Mononuclear cell (primary cell): ENCODE measurements around the gene LINGO1. TPM values are rescaled to one million over a fixed set of nuclear protein-coding genes. Genes with fewer than 3 reads are reported as not detected.

Experiments used
- H3K27me3 ChIP-seq: 2 replicates; pipeline ENCODE4 v1.6.0; 2011; ENCODE audit warnings: low read length, control low read depth; ENCODE audit not compliant: insufficient read depth
- H3K4me1 ChIP-seq: 2 replicates; pipeline ENCODE4 v1.5.1; 2011; ENCODE audit warnings: mild to moderate bottlenecking, low read length, control low read depth; ENCODE audit not compliant: insufficient read depth
- H3K4me3 ChIP-seq: 2 replicates; pipeline ENCODE4 v1.5.1; 2011; ENCODE audit warnings: mild to moderate bottlenecking, low read length, moderate library complexity
- H3K9me3 ChIP-seq: 2 replicates; pipeline ENCODE4 v1.5.1; 2011; ENCODE audit warnings: low read depth, mild to moderate bottlenecking, control low read depth, low read length
- total RNA-seq: library from RNA; depleted of rRNA; stranded (reverse); fragments of >200 nt; gene quantifications from one replicate; pipeline ENCODE4 v1.2.3, GENCODE V29; 2012

LINGO1 gene
- total RNA-seq, 1 donor = not detected

DNA sequence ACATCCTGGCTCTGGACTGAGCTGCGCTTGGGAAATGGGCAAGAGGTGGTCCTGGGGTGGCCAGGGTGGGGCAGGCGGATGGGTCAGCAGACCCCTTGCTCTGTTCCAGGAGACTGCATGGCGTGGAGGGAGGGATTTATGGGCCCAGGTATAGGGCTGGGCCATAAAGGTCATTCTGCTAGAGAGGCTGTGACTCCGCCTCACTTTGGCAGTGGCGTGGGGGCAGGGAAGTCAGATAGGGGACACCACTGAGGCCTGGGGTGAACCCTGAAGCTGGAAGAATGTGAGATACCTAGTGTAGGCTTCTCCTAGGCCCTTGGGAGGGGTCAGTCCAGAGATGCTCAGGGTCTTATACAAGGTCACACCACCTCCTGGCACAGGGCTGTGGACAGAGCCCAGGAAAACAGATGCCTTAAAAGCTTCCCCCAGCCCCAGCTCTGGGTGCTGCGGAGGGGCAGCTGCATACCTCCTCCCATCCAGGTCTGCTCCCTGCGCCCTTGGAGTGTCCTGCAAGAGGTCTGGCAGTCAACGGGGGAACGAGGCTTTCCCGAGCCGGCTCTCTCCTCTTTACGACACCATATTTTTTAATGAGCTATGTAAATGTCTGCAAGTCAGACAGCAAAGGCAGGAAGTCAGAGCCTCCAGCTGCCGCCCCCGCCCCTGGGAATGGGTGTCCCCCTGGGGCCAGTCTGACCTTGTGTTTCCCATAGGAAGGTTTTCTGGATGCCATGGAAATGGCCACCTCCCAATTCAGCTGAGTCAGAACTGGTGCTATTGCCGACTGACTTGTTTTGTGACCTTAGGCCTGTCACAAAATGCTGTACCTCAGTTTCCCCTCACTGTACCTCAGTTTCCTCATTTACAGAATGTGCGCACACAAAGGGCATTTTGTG, 26.3 kb downstream of the LINGO1 start:
- H3K9me3 ChIP-seq = no peaks in the 10 kb centered on the region
- no peak overlapping the region for H3K4me3 ChIP-seq
- H3K4me1 ChIP-seq = no peaks in the 10 kb centered on the region
- no peaks in the 10 kb centered on the region for H3K27me3 ChIP-seq

DNA sequence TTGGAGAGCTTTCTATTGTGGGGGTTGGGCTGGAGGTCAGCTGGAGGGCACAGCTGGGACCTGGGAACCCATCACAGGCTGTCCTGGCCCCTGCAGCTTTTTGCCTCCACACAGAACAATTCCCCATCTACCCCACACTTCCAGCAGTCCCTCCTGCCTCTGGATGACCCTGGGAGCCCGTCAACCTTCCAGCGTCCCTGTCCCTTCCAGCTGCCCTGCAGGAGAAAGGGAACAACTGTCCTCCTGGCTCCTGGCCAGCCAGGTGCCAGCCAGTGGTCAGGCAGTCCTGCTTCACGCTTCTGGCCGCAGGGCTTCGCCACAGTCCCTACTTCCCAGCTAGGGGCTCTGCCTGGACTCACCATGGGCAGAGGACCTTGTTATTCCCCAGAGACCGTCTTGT, 27.2 kb downstream of the LINGO1 start:
- Histone ChIP-seq H3K9me3 (no peaks in the 10 kb centered on the region), H3K4me1 (no peaks in the 10 kb centered on the region), H3K4me3 (no peak overlapping the region), H3K27me3 (no peaks in the 10 kb centered on the region)

- Histone ChIP-seq H3K9me3 (no peaks in the 10 kb centered on the region), H3K4me1 (no peaks in the 10 kb centered on the region), H3K27me3 (no peaks in the 10 kb centered on the region), H3K4me3 (no peak overlapping the region)
These were observed 27.7 kb downstream of the LINGO1 start for GRCh38 chr15:77604973-77605372.

- no peak overlapping the region for H3K4me3 ChIP-seq
- no peaks in the 10 kb centered on the region for H3K9me3 ChIP-seq
- H3K4me1 ChIP-seq = no peaks in the 10 kb centered on the region
- H3K27me3 ChIP-seq = no peaks in the 10 kb centered on the region
These were observed 28.9 kb downstream of the LINGO1 start for GRCh38 chr15:77603611-77604336.

DNA sequence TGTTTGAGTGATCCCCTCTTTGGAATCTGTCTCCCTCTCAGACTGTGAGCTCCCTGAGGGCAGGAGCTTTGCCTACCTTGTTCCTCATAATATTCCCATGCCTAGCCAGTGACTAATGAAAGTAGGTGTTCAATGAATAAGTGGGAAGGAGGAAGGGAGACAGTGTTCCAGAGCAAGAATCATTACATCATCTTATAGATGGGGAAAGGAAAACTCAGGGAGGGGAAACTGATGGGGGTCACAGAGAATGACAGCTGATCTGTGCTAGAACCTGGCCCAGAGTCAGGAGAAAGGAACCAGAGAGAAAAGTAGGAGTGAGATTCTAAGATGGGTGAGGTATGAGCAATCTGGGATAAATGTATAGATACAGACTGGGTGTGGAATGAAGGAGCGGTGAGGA, 29.9 kb downstream of the LINGO1 start:
- Histone ChIP-seq H3K4me3 (no peak overlapping the region), H3K9me3 (no peaks in the 10 kb centered on the region), H3K27me3 (no peaks in the 10 kb centered on the region), H3K4me1 (no peaks in the 10 kb centered on the region)

GRCh38 chr15:77599899-77600298, 32.8 kb downstream of the LINGO1 start:
- Histone ChIP-seq H3K9me3 (no peaks in the 10 kb centered on the region), H3K4me1 (no peaks in the 10 kb centered on the region), H3K4me3 (no peak overlapping the region), H3K27me3 (no peaks in the 10 kb centered on the region)

DNA sequence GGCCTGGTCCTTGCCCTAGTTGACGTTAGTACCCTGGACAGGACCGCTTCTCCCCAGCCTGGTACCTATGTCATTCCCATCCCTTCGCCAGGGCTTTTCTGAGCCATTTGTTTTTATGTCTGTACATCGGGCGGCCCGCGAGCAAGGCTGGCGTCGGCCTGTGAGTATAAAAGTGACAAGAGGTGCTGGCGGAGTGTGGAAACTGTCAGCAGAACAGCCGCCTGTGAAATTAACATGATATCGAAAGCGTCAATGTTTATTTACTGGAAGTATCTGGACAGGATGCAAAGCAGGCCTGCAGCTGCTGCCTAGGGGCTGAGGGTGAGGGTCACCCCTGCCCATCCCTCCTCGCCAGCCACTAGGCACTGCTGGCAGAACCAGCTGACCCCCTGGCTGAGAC, 33.4 kb downstream of the LINGO1 start:
- Histone ChIP-seq H3K4me1 (no peaks in the 10 kb centered on the region), H3K9me3 (no peaks in the 10 kb centered on the region), H3K27me3 (no peaks in the 10 kb centered on the region), H3K4me3 (no peak overlapping the region)

- Histone ChIP-seq H3K27me3 (no peaks in the 10 kb centered on the region), H3K9me3 (no peaks in the 10 kb centered on the region), H3K4me3 (no peak overlapping the region), H3K4me1 (no peaks in the 10 kb centered on the region)
These were observed 34.1 kb downstream of the LINGO1 start for GRCh38 chr15:77598644-77599043.

GRCh38 chr15:77597804-77598453, 34.8 kb downstream of the LINGO1 start:
- Histone ChIP-seq H3K27me3 (no peaks in the 10 kb centered on the region), H3K4me1 (no peaks in the 10 kb centered on the region), H3K9me3 (no peaks in the 10 kb centered on the region), H3K4me3 (no peak overlapping the region)

DNA sequence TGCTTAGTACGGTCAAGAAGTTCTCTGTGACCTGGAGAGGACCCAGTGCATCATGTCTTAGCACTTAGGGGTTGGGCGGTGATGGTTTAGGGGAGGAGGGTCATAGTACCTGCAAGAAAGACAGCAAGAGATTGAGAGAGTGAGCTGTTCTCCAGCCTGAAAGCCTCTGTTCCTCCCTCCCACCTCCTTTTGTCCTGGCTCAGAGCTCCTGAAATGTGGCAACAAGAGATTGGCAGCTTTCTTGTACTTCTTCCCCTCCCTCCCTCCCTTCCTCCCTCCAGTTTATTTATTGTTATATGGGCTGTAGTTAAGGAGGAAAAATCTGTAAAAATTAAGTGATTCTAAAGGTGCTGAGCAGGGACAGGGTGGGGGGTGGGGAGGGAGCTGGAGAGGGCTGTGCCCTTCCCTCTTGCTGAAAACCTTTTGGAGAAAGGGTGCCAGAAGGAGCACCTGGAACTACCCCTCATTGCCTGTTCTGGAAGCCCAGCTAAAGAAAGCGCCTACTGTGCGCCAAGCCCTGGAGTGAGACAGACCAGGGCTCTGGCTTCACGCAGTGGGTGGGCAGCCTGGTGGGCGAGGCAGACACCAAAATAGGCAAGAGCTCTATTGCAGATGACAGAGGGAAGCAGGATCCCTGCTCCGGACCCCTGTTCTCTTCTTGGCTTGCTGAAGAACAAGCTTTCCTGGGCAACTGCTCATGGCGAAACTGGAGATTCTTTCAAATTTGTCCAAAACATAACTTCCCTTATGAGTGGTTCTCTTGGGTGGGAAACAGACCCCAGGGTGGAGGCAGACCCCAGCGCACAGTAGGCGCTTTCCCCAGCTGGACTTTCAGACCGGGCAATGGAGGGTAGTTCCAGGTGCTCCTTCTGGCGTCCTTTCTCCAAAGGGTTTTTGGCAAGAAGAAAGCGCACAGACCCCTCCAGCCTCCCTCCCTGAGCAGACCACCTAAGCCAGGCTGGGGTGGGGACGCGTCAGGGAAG, 35.6 kb downstream of the LINGO1 start:
- Histone ChIP-seq H3K4me1 (no peaks in the 10 kb centered on the region), H3K27me3 (no peaks in the 10 kb centered on the region), H3K9me3 (no peaks in the 10 kb centered on the region), H3K4me3 (no peak overlapping the region)

- Histone ChIP-seq H3K27me3 (no peaks in the 10 kb centered on the region), H3K4me1 (no peaks in the 10 kb centered on the region), H3K4me3 (no peak overlapping the region), H3K9me3 (no peaks in the 10 kb centered on the region)
These were observed 37.5 kb downstream of the LINGO1 start for GRCh38 chr15:77595231-77595630.

DNA sequence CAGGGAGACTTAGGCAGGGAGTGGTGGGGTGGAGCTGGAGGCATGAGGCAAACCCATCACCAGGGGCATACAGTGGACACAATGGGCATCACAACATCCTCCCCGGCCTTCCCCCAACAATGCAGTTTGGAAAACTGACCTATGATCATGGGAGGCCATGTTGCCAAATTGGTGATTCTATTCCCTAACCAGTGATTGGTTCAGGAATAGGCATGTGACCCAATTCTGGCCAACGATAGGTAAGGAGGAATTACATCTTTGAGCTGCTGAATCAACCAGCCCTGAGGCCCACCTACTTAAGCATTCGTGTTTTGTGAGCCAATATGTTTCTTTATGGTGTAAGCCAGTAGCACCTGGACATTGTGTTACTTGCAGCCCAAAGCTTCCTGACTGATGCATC, 40.0 kb downstream of the LINGO1 start:
- H3K4me1 ChIP-seq = no peaks in the 10 kb centered on the region
- H3K4me3 ChIP-seq = no peak overlapping the region
- no peaks in the 10 kb centered on the region for H3K27me3 ChIP-seq
- H3K9me3 ChIP-seq = no peaks in the 10 kb centered on the region

GRCh38 chr15:77591968-77592613, 40.6 kb downstream of the LINGO1 start:
- Histone ChIP-seq H3K4me3 (no peak overlapping the region), H3K9me3 (no peaks in the 10 kb centered on the region), H3K27me3 (no peaks in the 10 kb centered on the region)

GRCh38 chr15:77589839-77590238, 42.9 kb downstream of the LINGO1 start:
- Histone ChIP-seq H3K4me3 (no peak overlapping the region), H3K27me3 (no peaks in the 10 kb centered on the region), H3K4me1 (no peaks in the 10 kb centered on the region), H3K9me3 (no peaks in the 10 kb centered on the region)

More at GRCh38 chr15:77591968-77592613, 40.6 kb downstream of the LINGO1 start:
- no peaks in the 10 kb centered on the region for H3K4me1 ChIP-seq
